Kidney (tissue), 14 donors: ENCODE data around the gene REST. TPM values are rescaled to one million over a fixed set of nuclear protein-coding genes. Genes with fewer than 3 reads are reported as not detected.
A peak's percentile ranks its signal among the peaks of the same experiment; 100 is the strongest.

Experiments used
- DNase-seq, 5 donors: peaks; one replicate each; pipeline ENCODE4 v3.0.0-alpha.2; 2013 to 2020
- FAIRE-seq: peaks from 2 replicates; lab custom pipeline; 2012; peaks lifted over from hg19 to GRCh38; lab: Jason Lieb, UNC
- H3K27ac ChIP-seq, 2 donors: one replicate each; pipeline ENCODE4 v1.7.0; 2013; ENCODE audit warnings: low read depth in 2 of 2, low read length in 2 of 2, inconsistent platforms in 1 of 2
- H3K27me3 ChIP-seq: one replicate; pipeline ENCODE4 v1.7.1; 2013; ENCODE audit warnings: low read length, inconsistent platforms; ENCODE audit not compliant: control insufficient read depth, insufficient read depth
- H3K36me3 ChIP-seq, 3 donors: one replicate each; pipeline versions ENCODE4 v1.7.0 to v1.7.1; 2013; ENCODE audit warnings: low read length in 3 of 3, control low read depth in 1 of 3, inconsistent platforms in 1 of 3; ENCODE audit not compliant: insufficient read depth in 3 of 3, control insufficient read depth in 2 of 3
- H3K4me1 ChIP-seq, 3 donors: one replicate each; pipeline versions ENCODE4 v1.7.0 to v1.7.1; 2013; ENCODE audit warnings: low read length in 3 of 3, inconsistent platforms in 1 of 3, low read depth in 1 of 3; ENCODE audit not compliant: control insufficient read depth in 2 of 3, insufficient read depth in 2 of 3
- H3K4me3 ChIP-seq, 3 donors: one replicate each; pipeline versions ENCODE4 v1.7.0 to v1.8.1; 2013; ENCODE audit warnings: low read length in 3 of 3, control low read depth in 1 of 3, inconsistent platforms in 1 of 3
- H3K9ac ChIP-seq, 3 donors: one replicate each; pipeline versions ENCODE4 v1.7.0 to v1.7.1; 2013; ENCODE audit warnings: low read length in 3 of 3, control low read depth in 1 of 3, inconsistent platforms in 1 of 3
- H3K9me3 ChIP-seq, 3 donors: one replicate each; pipeline versions ENCODE4 v1.7.0 to v1.7.1; 2013; ENCODE audit warnings: low read length in 3 of 3, control low read depth in 1 of 3, inconsistent platforms in 1 of 3; ENCODE audit not compliant: control insufficient read depth in 2 of 3, insufficient read depth in 1 of 3
- CTCF ChIP-seq: IDR thresholded peaks from 3 replicates; pipeline ENCODE4 v1.5.1; 2012; ENCODE audit warnings: mild to moderate bottlenecking, moderate library complexity, borderline replicate concordance; ENCODE audit not compliant: insufficient read depth; ENCODE audit errors: extremely low read depth
- intact Hi-C: fragments of 100-400 bp; cut with DNase I; formaldehyde crosslinking; loops from one replicate; pipeline ENCODE4 v1.11.1; 2022
- polyA plus RNA-seq: library from polyadenylated mRNA; stranded (reverse); fragments of 350-450 nt; fragmentation: Illumina TruSeq; extraction: RNeasy Lipid Tissue Mini Kit (QIAGEN cat#74804); gene quantifications from one replicate; pipeline ENCODE4 v1.2.3, GENCODE V29; 2014; ENCODE audit warnings: low read depth, low replicate concordance; ENCODE audit not compliant: insufficient read depth
- total RNA-seq: library from RNA; stranded (reverse); fragmentation: NEBNext Ultra II Directional; extraction: Animal tissue kit (Norgen Biotek cat#: 25700); gene quantifications from one replicate; pipeline ENCODE4 v1.2.1, GENCODE V29; 2021
- donor health status: control.
- donor health status: control.
- donor health status: control.
- donor health status: control.
- donor health status: control.
- donor health status: DM: yes; HTN: yes; CAD: no.
- donor health status: Normal renal cell carcinoma (clear cell type).

Gene REST
- total and polyA plus RNA-seq, 2 donors from 2014 or later: 5.9 to 54.7 TPM

- FAIRE-seq (no peak), DNase-seq (peak in 1 of 5 donors; percentile 14)
- no peak overlapping the region for H3K27ac ChIP-seq
- no peaks in the 10 kb centered on the region for H3K4me1 ChIP-seq
- no peaks in the 10 kb centered on the region for H3K27me3 ChIP-seq
- no peak for TF ChIP-seq CTCF
- no peaks in the 10 kb centered on the region for H3K9me3 ChIP-seq
- intact Hi-C loops: no loop called here
- no peak overlapping the region for H3K4me3 ChIP-seq
- H3K9ac ChIP-seq: no peak overlapping the region
- H3K36me3 ChIP-seq: no peaks in the 10 kb centered on the region
Observed at GRCh38 chr4:56870946-56871345, 36.8 kb upstream of the REST start.

- no peaks in the 10 kb centered on the region for H3K4me1 ChIP-seq
- no peak overlapping the region for H3K9ac ChIP-seq
- H3K36me3 ChIP-seq: no peaks in the 10 kb centered on the region
- no peak for TF ChIP-seq CTCF
- H3K27ac ChIP-seq: no peak overlapping the region
- H3K9me3 ChIP-seq: no peaks in the 10 kb centered on the region
- FAIRE-seq (no peak), DNase-seq (peak in 1 of 5 donors; percentile 41)
- intact Hi-C loops: no loop called here
- no peak overlapping the region for H3K4me3 ChIP-seq
- H3K27me3 ChIP-seq: no peaks in the 10 kb centered on the region
Observed at GRCh38 chr4:56871371-56871866, 36.3 kb upstream of the REST start.

DNA sequence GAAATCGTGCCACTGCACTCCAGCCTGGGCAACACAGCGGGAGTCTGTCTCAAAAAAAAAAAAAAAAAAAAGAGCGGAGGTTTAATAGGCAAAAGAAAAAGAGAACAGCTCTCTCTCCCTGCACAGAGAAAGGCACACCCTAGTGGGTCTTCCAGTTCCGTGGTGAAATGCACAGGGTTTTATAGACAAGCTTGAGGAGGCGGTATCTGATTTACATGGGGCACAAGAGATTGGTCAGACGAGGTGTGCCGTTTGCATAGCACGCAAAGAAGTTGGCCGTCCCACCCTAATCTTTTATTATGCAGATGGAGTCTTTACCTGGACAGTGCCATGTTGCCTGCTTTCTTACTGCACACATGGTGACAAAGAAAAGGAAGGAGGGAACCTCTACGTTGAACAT, 33.5 kb upstream of the REST start:
- FAIRE-seq (no peak), DNase-seq (peak in 1 of 5 donors; percentile 22)
- intact Hi-C loops: no loop called here
- no peaks in the 10 kb centered on the region for H3K27me3 ChIP-seq
- no peak overlapping the region for H3K9ac ChIP-seq
- no peaks in the 10 kb centered on the region for H3K9me3 ChIP-seq
- no peak overlapping the region for H3K4me3 ChIP-seq
- no peak for TF ChIP-seq CTCF
- no peaks in the 10 kb centered on the region for H3K36me3 ChIP-seq
- H3K4me1 ChIP-seq: no peaks in the 10 kb centered on the region
- H3K27ac ChIP-seq: no peak overlapping the region

- DNase-seq (no peak), FAIRE-seq (no peak)
- intact Hi-C loops: no loop called here
- TF ChIP-seq CTCF: no peak
- Histone ChIP-seq H3K4me1 (no peaks in the 10 kb centered on the region), H3K9me3 (no peaks in the 10 kb centered on the region), H3K9ac (no peak overlapping the region), H3K27me3 (no peaks in the 10 kb centered on the region), H3K36me3 (no peaks in the 10 kb centered on the region), H3K27ac (no peak overlapping the region), H3K4me3 (no peak overlapping the region)
Observed at GRCh38 chr4:56874923-56875322, 32.8 kb upstream of the REST start.
